Measurements from ENCODE around the gene QRFP.
"Not testable (repeated sequence)": the region's sequence is repeated elsewhere in the genome, so short reads cannot be mapped to it uniquely, and the experiment has no call there.

QRFP gene

DNA sequence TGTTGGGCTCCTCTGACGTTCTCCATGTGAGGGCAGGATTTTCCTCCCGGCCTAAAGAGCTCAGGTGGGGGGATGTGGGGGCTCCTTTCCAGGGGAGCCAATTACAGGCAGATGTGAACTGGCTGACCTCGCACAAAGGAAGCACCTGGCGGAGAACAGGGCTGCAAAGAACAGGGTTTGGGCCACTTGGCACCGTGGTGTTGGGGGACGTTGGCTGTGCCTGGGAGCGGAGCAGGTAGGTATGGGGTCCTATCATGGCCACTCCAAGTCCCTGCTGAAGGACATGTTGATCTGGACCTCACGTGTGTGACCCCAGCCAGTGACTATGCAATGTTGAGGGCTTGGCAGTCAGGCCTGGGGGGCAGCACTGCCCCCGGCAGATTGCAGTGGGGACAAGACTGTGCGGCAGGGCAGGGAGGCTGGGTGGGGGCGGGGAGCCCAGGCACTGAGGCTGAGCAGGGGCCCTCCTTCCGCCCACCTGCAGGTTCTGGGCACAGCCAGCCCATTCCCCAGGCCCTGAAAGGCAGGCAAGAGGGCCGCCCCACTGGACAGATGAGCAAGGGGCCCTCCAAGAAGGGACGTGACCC, 23.0 kb upstream of the QRFP start:
- no peak for DNase-seq (ENCODE audit: low read depth)

DNA sequence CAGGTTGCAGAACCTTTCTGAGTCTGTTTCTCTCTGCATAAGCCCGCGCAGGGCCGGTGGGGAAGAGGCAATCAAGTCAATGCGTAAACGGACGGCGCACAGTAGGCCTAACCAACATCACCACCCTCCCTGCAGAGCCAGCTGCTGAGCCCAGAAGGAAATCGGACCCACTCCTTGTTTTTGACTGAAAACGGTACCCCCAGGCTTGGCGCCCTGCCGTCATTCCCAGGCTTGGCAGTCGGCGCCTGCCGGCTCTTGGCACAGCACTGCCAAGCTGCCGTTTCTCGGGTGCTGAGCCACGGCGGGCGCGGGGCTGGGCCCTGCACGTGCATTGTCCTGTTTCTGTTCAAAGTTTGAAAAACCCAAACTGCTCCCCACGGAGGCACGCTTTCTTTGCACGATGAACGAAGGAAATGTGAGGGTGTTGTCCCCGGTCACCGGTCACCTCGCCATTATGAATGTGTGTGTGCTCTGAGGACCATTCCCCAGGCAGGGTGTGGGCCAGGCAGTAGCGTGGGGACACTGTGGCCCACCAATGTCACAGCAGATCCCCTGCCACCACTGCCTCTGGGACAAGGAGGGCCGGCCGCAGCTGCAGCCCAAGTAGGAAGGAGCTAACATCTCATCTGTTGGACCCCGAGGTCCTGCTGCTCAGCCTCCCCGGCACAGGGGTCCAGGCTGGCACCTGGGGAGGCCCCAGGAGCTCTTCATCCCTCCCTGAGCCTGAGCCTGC, 22.4 kb upstream of the QRFP start:
- DNase-seq (ENCODE audit: low read depth) = no peak

DNA sequence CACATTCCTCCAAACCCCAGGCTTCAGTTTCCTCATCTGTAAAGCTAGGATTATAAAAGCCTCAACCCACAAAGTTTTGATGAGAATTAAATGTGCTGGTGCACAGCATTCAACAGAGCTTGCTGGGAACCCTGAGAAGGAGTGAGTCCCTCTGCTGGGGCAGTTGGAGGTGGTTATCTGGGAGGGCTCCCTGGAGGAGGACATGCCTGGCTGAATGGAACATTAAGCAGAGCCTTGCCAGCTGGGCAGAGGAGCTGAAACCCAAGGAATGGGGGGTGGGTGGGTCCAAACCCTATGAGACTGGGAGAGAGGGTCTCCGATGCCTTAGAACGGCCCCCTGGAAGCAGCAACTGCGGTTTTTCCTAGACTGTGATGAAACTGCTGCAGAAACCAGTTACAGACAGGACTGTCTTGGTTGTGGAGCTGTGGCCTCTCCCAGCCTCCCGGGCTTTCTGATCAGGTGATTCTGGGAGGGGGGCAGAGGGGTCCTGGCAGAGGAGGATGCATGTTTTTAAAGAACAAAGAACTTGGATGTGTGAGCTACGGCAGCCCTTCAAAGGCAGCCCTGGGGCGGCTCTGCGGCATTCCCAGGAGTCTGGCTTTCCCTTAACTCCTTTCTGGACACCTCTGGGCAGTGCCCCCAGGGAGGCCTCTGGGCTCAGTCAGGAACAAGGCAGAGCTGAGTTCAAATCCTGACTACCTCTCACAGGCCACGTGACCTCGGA, 21.7 kb upstream of the QRFP start:
- DNase-seq (ENCODE audit: low read depth) = no peak

DNA sequence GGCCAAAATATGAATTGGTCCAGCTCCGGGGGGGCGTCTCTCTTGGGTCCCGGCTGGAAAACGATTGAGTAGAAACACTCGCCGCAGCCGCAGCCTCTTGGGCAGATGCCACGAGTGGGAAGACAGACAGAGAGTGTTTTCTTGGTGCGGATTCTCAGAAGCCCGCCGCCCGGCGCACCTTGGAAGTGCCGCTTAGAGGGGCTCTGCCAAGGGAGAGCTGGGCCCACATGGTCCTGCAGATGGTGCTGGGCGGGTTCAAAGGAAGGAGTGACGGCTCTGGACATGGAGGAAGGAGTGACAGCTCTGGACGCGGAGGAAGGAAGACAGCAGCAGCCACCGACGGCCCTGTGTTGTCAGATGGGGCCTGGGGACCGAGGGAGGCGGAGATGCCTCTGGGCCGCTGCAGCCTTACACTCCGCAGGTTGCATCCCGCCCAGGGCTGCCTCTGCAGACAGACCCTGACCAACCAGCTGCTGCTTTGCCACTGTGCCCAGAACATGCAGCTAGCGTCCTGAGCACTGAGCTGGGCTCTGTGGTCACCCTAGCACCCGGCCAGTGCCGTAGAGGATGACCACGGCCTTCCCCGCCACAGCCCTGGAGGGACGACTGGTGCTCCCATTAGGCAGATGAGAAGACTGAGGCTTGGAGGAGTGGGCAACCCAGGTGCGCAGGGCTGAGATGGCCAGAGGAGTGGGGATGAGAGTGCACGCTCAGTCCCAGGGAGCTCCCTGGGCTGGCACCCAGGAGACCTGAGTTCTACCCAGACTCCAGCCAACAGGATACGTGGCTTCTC, 20.8 kb upstream of the QRFP start:
- no peak for DNase-seq (ENCODE audit: low read depth)

DNA sequence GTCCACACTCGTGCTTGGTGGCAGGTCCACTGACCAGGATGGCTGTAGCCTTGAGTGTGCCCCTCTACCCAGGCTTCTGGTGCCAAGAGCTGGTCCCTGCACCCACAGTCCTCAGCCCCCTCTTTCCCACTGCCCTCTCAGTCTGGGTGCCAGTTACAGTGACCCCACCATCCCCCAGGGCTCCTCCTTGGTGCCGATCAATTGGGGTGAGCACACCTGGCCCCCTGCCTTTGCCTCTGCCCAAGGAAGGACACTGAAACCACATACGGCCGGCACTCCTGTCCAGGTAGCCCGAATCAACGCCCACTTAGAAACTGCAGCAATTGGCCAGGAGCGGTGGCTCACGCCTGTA, 18.5 kb upstream of the QRFP start:
- DNase-seq (ENCODE audit: low read depth) = no peak

DNA sequence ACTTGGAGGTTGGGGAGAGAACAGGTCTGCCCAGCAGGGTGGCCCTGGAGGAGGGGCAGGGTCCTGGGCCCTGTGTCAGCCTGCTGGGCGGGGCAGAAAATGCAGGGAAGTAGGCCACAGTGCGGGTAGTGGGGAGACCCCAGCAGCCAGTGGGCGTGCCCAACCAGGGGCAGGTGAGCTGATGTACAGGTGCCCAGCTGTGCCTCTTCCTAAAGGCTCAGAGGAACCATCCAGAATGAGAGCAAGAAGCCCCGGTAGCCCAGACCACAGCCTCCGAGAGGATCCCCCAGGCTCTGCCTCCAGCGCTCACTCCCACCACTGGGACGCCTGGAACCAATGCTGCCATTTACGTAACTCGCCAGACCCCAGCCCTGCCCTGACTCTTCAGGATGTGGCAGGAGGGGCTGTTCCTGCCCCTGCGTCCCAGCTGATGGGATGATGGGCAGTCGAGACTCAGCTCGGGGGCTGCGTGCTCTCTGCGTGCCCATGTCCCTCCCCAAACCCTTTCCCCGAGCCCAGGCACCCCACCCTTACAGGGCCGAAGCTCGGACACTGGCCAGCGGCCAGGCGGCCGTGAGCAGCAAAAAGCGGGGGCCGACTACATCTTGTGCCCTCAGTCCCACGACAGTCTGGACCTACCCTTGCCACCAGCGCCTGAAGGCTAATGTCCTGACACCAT, 17.9 kb upstream of the QRFP start:
- no peak for DNase-seq (ENCODE audit: low read depth)

DNA sequence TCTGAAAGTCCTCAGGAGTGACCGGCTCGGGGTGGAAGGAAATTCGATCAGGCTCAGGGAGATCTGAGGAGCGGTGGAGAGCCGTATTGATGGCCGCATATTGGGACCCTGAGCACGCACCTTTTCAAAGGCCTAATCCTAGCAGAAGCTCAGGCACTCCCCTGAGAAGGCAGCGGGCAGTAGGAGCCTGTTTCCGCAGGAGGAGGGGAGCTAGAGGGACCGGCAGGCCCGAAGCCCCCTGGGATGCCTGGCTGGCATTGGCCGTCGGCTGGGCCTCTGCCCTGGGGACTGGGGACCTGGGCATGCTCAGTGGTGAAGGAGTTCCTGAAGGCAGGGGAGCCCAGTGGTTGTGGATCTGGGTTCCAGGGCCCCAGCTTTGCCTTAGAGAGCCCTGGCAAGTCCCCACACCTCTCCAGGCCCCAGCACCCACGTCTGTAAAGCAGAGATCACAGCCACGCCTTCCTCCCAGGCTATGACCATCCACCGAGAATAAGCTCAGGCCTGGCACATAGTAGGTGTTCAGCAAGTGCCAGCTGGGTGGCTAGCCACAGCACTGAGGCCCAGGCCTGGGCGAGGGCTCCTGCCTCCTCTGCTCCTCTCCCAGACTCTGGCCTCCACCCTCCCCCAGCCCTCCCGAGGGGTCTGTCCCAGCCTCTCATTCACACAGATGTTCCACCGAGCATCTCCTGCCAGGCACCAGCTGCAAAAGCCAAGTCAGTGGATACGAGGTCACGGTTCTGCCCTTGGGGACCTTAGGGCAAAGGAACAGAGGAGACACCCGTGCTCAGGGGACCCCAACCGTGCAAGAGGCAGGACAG, 17.2 kb upstream of the QRFP start:
- no peak for DNase-seq (ENCODE audit: low read depth)

DNA sequence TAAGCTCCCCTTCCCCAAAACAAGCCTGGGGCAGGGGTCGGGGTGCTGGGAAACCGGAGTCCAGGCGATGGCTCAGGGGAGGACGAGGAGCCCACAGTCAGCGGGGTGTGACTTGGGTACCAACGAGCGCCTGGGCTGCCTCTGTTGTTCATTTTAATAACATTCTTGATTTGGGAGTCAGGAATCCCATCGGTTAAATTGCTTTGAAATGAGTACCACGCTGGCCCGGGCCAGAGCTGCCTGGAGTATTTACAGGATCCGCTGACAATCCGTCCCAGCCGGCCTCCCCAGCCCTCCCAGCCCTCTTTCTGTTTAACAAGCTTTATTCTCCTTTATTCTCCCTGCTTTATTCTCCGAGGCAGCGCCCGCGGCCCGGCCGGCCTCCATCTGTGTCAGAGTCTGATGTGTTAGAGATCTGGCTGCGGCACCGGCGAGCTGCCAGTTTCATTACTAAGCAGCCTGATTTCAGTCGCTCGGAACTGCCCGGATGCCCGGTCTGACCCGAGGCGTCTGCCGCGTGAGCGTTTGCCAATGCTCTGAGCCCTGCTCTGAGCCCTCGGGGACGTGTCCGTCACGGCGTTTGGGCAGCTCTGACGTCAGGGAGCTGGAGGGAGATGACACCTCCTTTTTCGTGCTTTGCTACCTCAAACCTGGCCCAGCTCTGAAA, 16.5 kb upstream of the QRFP start:
- no peak for DNase-seq (ENCODE audit: low read depth)

DNA sequence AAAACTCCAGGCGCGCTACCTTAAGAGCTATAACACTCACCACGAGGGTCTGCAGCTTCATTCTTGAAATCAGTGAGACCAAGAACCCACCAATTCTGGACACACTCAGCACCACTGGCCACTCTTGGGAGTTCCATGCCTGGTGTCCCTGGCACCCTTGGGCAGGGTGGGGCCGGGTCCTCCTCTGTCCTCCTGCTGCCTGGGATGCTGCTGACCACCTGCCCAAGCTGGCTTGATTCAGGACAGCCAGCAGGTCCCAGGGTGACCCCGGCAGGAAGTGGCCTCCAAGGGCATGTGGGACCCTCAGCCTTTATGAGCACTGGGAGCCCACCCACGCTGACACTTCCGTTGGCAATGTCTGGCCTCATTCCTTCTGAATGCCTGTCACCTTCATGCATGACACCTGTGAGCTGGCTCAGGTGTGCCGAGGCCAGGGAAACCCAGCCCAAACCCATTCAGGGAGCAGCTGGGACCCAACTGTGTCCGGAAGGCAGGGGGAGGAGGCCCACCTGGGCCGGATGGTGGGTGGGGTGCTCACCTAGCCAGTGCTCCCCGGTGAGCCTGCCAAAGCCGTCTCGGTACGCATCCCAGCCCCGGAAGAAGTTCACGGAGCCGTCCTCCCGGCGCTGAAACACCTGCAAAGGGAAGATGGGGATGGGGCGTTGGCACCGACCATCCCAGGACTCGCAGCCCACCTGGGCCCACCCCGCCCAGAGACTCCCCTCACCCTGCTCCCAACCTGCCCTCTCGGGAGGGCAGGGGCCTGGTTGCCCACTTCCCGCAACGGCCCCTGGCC, 14.8 kb upstream of the QRFP start:
- no peak for DNase-seq (ENCODE audit: low read depth)

DNA sequence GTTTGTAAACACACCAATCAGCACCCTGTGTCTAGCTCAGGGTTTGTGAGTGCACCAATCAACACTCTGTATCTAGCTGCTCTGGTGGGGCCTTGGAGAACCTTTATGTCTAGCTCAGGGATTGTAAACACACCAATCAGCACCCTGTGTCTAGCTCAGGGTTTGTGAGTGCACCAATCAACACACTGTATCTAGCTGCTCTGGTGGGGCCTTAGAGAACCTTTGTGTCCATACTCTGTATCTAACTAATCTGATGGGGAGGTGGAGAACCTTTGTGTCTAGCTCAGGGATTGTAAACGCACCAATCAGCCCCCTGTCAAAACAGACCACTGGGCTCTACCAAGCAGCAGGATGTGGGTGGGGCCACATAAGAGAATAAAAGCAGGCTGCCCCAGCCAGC, 14.1 kb upstream of the QRFP start:
- not testable (repeated sequence) for DNase-seq (ENCODE audit: low read depth)

DNA sequence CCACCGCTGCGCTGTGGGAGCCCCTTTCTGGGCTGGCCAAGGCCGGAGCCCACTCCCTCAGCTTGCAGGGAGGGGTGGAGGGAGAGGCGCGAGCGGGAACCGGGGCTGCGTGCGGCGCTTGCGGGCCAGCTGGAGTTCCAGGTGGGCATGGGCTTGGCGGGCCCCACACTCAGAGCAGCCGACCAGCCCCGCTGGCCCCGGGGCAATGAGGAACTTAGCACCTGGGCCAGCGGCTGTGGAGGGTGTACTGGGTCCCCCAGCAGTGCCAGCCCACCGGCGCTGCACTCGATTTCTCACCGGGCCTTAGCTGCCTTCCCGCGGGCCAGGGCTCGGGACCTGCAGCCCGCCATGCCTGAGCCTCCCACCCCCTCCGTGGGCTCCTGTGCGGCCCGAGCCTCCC, 13.4 kb upstream of the QRFP start:
- not testable (repeated sequence) for DNase-seq (ENCODE audit: low read depth)

DNA sequence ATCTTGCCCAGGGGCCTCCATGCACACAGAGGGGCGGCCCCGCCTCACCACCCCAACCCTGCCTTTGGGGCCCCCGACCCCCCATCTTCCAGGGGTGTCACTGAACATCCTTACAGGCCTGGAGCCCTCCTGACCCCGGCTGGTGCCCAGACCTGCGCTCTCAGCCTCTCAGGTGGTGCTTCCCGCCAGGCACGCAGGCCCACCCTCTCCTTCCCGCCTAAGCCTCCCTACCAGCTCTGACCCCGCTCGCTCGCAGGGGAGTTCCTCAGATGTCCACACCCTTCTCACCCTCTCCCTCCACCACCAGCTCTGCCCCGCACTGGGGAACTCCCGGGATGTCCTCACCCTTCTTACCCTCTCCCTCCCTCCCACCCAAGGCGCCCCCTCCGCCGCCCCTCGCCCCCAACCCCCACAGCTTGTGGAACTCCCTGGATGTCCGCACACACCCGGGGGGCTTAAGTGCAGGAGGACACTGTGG, 12.3 kb upstream of the QRFP start:
- no peak for DNase-seq (ENCODE audit: low read depth)

DNA sequence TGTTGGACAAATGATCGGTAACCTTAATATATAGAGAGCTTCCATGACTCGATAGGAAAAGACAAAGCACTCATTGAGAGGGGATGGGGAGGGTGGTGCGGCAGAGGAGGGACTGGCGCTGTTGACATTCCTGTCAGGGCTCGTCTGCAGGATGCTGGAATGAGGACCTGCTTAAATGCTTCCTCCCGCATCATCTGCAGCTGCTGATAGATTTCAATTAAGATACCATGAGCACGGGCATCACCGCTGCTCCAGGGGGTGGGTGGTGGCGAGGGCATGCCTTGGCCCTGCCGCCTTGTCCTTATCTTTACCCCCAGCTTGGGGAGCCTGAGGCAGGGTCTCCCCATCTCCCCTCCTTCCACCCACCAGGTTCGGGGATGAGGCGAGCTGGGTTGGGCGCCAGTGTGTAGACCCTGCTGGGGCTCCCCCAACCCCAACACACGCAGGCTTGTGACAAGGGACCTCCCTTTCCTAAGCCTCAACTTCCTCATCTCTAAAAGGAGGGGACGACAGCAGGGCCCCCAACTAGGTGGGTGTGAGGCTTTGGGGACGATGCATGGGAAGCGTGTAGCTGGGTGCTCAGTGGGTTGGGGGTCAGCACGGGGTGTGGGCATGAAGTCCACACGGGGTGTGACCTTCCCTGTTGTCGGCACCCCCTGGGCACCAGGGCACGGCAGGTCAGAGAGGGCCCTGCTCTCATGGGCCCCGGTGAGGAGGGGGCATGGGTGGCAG, 11.7 kb upstream of the QRFP start:
- no peak for DNase-seq (ENCODE audit: low read depth)

DNA sequence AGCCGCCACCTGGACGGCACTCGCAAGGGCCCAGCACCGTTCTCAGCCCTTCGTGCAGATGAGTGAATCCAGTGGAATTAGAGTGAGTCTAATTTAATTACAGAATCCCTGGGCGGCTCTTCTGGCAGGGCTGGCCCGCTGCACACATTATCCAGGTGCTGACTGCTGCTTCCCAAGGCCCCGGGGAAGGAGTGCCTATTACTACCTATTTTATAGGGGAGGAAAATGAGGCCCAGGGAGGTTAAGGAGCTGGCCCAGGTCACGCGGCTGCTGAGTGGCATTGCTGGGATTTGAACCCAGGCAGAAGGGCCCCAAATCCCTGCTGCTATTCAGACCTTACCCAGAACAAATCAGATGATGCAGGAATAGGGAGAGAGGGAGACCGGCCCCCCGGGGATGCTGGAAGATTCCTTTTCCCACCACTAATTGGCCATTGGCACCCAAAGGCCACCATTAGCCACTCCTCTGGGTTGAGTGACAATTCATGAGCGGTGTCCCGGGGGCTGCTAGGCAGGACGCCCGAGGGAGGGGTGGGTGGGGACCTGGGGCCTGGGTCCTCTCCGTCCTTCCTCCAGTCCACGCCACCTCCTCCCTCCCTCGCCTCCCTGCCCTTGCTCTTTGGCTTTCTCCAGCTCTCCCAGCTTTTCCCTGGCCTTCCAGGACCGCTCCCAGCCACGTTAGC, 10.3 kb upstream of the QRFP start:
- no peak for DNase-seq (ENCODE audit: low read depth)

DNA sequence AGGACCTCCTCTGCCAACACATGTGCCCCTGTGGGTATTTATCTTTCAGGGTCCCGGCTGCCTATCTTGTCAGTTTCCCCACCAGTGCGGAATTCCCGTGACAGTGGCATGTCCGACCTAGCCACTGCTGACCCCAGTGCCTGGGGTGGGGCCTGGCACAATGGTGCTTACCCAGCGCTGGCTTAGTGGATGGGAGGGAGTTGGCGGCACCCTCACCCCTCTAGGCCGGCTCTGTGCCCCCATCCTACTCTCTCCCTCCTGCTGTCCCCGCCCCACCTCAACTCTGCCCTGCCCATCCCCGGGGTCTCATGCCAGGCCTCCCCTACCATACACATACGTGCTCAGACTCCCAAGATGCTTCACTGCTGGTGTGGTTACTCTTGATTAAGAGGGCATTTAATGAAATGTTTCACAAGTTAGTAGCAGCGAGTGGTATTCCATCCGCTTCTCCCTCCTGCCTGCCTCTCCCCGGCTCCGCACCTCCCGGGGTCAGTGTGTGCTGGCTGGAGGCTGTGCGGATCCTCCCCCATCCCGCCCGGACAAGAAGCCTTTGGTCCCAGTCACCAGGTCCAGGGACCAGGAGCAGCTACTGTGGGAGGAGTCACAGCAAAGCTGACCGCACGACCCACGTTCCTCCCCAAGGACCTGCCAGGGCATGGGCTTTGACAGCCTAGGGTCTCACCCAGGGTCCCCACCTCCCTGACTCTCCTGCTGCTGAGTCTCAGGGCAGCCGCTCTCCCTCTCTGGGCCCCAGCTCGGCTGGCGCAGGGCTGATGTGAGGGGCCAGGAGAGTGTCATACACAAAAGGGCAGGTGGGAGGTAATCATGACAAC, 9.5 kb upstream of the QRFP start:
- DNase-seq (ENCODE audit: low read depth) = no peak

DNA sequence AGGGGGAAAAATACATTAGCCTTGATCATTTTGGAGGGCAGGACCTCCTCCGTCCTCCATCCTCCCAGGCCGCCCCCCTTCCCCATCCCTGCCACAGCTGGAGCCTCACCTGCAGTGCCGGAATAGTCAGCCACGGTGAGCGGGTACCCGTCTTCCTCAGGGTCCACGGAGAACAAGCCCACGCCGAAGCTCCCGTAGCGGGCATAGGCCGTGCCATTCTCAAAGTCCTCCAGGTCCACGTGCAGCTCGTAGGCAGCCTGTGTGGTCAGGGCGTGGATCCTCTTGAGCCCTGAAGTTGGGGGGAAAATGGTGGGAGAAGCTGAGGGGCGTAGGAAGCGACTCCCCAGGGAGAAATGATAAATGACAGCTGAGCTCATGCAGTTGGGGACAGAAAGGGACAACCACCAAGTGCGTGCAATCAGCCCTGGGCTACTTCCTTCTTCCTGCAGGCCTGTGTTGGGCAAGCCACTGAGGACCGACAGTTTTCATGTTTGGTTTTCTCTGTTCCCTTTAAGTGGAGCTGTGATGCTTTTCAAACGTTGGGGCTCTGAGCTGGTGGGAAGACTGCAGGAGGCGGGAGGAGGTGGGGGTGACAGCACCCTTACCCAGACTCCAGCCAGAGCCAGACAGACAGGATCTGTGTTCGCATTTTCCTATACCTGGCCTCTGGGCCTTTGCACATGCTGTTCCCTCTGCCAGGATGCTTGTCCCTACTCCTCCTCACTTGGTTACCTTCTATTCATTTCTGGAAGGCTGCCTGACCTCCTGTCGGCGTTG, 8.7 kb upstream of the QRFP start:
- no peak for DNase-seq (ENCODE audit: low read depth)
